ENCODE results near the gene ENPP3.

DNA sequence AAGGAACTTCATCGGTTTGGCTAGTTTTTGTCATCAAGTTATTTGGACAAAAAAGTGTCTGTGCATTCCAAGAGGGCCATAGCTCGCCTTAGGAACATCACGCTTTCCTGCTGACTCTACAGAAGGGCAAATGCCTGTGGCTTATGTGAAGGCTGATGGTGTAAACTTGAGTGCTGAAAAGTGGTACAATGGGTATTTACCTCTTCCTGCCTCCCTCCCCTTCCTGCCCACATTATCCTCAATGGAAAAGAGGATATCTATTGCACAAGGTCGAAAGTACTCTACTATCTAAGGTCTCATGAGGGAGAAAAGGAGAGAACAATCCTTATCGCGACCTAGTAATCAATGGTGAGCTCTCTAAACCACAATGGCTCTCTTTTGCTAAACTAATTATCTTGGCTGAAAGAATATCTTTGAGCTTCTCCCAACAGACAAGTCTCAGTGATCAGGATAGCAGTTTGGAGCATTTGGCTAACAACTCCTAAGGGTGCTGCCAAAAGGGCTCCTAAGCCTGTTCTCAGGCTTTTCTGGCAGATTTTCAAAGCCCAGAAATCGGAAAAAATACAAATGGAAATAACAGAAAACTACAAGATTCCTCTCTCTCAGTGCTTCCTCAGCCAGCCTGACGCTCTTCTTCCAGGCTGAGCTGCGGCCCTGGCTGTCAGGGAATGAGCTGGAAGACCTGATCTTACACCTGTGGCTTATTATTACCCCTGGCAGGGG lies 128.1 kb downstream of the ENPP3 start:
- no peak for TF ChIP-seq CTCF (IDR thresholded peaks at IDR 0.05; ENCODE audit: poor library complexity)
- TF ChIP-seq EZH2 (IDR thresholded peaks at IDR 0.05; ENCODE audit: borderline replicate concordance): no peak
- TF ChIP-seq EZH2phosphoT487 (IDR thresholded peaks at IDR 0.05; ENCODE audit: low read depth, severe bottlenecking, unreplicated experiment): no peak

Data from hepatocyte (in vitro differentiated cells).